ENCODE measurements around the gene ELFN1.
A peak's percentile ranks its signal among the peaks of the same experiment; 100 is the strongest.

The ELFN1 gene

GRCh38 chr7:1748076-1748838 is 78.2 kb downstream of the ELFN1 start:
- ATAC-seq (ENCODE audit: low read depth) (peak; percentile 38), DNase-seq (ENCODE audit: low spot score in 2 of 2) (no peak)
- Mint-ChIP-seq H3K27ac (no peak overlapping the region), H3K4me1 (peaks cover 10% of the 10 kb centered on the region), H3K9me3 (no peaks in the 10 kb centered on the region), H3K4me3 (no peak overlapping the region), H3K27me3 (peaks cover 7% of the 10 kb centered on the region), H3K36me3 (no peaks in the 10 kb centered on the region)

- DNase-seq (ENCODE audit: low spot score in 2 of 2) (no peak), ATAC-seq (ENCODE audit: low read depth) (no peak)
- no peaks in the 10 kb centered on the region for H3K9me3 Mint-ChIP-seq
- peaks cover 10% of the 10 kb centered on the region for H3K27me3 Mint-ChIP-seq
- peaks cover 13% of the 10 kb centered on the region for H3K4me1 Mint-ChIP-seq
- H3K27ac Mint-ChIP-seq: no peak overlapping the region
- H3K4me3 Mint-ChIP-seq: no peak overlapping the region
- H3K36me3 Mint-ChIP-seq: peaks cover 1% of the 10 kb centered on the region
Observed at GRCh38 chr7:1748839-1749173, 78.7 kb downstream of the ELFN1 start.

- DNase-seq (ENCODE audit: low spot score in 2 of 2): no peak
- Mint-ChIP-seq H3K9me3 (no peaks in the 10 kb centered on the region), H3K4me1 (peaks cover 13% of the 10 kb centered on the region), H3K27me3 (peaks cover 10% of the 10 kb centered on the region), H3K27ac (no peak overlapping the region), H3K36me3 (peaks cover 1% of the 10 kb centered on the region), H3K4me3 (no peak overlapping the region)
- no peak for ATAC-seq (ENCODE audit: low read depth)
Observed at GRCh38 chr7:1749351-1749863, 79.3 kb downstream of the ELFN1 start.

- Mint-ChIP-seq H3K27me3 (peaks cover 10% of the 10 kb centered on the region), H3K4me1 (peaks cover 17% of the 10 kb centered on the region), H3K27ac (no peak overlapping the region), H3K9me3 (peaks cover 2% of the 10 kb centered on the region), H3K4me3 (no peak overlapping the region), H3K36me3 (peaks cover 1% of the 10 kb centered on the region)
- DNase-seq (ENCODE audit: low spot score in 2 of 2) (no peak), ATAC-seq (ENCODE audit: low read depth) (no peak)
Observed at GRCh38 chr7:1749864-1750466, 79.9 kb downstream of the ELFN1 start.

- peaks cover 17% of the 10 kb centered on the region for H3K4me1 Mint-ChIP-seq
- ATAC-seq (ENCODE audit: low read depth) (no peak), DNase-seq (ENCODE audit: low spot score in 2 of 2) (no peak)
- H3K9me3 Mint-ChIP-seq: peaks cover 2% of the 10 kb centered on the region
- peaks cover 10% of the 10 kb centered on the region for H3K27me3 Mint-ChIP-seq
- peaks cover 1% of the 10 kb centered on the region for H3K36me3 Mint-ChIP-seq
- H3K27ac Mint-ChIP-seq: no peak overlapping the region
- no peak overlapping the region for H3K4me3 Mint-ChIP-seq
Observed at GRCh38 chr7:1750541-1751021, 80.5 kb downstream of the ELFN1 start.

- no peak for ATAC-seq (ENCODE audit: low read depth)
- peaks cover 18% of the 10 kb centered on the region for H3K27me3 Mint-ChIP-seq
- H3K36me3 Mint-ChIP-seq: peaks cover 1% of the 10 kb centered on the region
- peaks cover 2% of the 10 kb centered on the region for H3K9me3 Mint-ChIP-seq
- no peak for DNase-seq (ENCODE audit: low spot score in 2 of 2)
- H3K27ac Mint-ChIP-seq: no peak overlapping the region
- H3K4me1 Mint-ChIP-seq: peaks cover 27% of the 10 kb centered on the region
- H3K4me3 Mint-ChIP-seq: no peak overlapping the region
Observed at GRCh38 chr7:1752111-1752510, 82.0 kb downstream of the ELFN1 start.

- peaks cover 2% of the 10 kb centered on the region for H3K9me3 Mint-ChIP-seq
- H3K27ac Mint-ChIP-seq: peak overlapping the region; percentile 18
- H3K4me1 Mint-ChIP-seq: peaks cover 25% of the 10 kb centered on the region
- H3K36me3 Mint-ChIP-seq: peaks cover 1% of the 10 kb centered on the region
- H3K4me3 Mint-ChIP-seq: peak overlapping the region; percentile 78
- H3K27me3 Mint-ChIP-seq: peaks cover 16% of the 10 kb centered on the region
- DNase-seq (ENCODE audit: low spot score in 2 of 2) (peak in 1 of 2 donors; percentile 39), ATAC-seq (ENCODE audit: low read depth) (peak; percentile 57)
Observed at GRCh38 chr7:1752771-1753563, 82.9 kb downstream of the ELFN1 start.

GRCh38 chr7:1753564-1753867 is 83.4 kb downstream of the ELFN1 start:
- Mint-ChIP-seq H3K27ac (peak overlapping the region; percentile 18), H3K36me3 (peaks cover 4% of the 10 kb centered on the region), H3K4me1 (peaks cover 21% of the 10 kb centered on the region), H3K9me3 (peaks cover 2% of the 10 kb centered on the region), H3K27me3 (peaks cover 17% of the 10 kb centered on the region), H3K4me3 (peak overlapping the region; percentile 78)
- no peak for DNase-seq (ENCODE audit: low spot score in 2 of 2)
- ATAC-seq (ENCODE audit: low read depth): no peak

- Mint-ChIP-seq H3K27me3 (peaks cover 20% of the 10 kb centered on the region), H3K36me3 (peaks cover 4% of the 10 kb centered on the region), H3K9me3 (peaks cover 2% of the 10 kb centered on the region), H3K27ac (no peak overlapping the region), H3K4me1 (peaks cover 21% of the 10 kb centered on the region), H3K4me3 (no peak overlapping the region)
- ATAC-seq (ENCODE audit: low read depth) (peak; percentile 52), DNase-seq (ENCODE audit: low spot score in 2 of 2) (no peak)
Observed at GRCh38 chr7:1754345-1754908, 84.3 kb downstream of the ELFN1 start.

- Mint-ChIP-seq H3K9me3 (peaks cover 2% of the 10 kb centered on the region), H3K27ac (peak overlapping the region; percentile 45), H3K27me3 (peaks cover 20% of the 10 kb centered on the region), H3K4me3 (no peak overlapping the region), H3K4me1 (peaks cover 21% of the 10 kb centered on the region), H3K36me3 (peaks cover 4% of the 10 kb centered on the region)
- DNase-seq (ENCODE audit: low spot score in 2 of 2) (no peak), ATAC-seq (ENCODE audit: low read depth) (peak; percentile 66)
Observed at GRCh38 chr7:1755783-1756625, 85.9 kb downstream of the ELFN1 start.

- no peak overlapping the region for H3K27ac Mint-ChIP-seq
- H3K4me3 Mint-ChIP-seq: no peak overlapping the region
- peaks cover 21% of the 10 kb centered on the region for H3K4me1 Mint-ChIP-seq
- peaks cover 6% of the 10 kb centered on the region for H3K9me3 Mint-ChIP-seq
- peaks cover 20% of the 10 kb centered on the region for H3K27me3 Mint-ChIP-seq
- ATAC-seq (ENCODE audit: low read depth) (no peak), DNase-seq (ENCODE audit: low spot score in 2 of 2) (no peak)
- peaks cover 4% of the 10 kb centered on the region for H3K36me3 Mint-ChIP-seq
Observed at GRCh38 chr7:1757601-1758000, 87.5 kb downstream of the ELFN1 start.

- peaks cover 6% of the 10 kb centered on the region for H3K9me3 Mint-ChIP-seq
- no peak for DNase-seq (ENCODE audit: low spot score in 2 of 2)
- H3K4me3 Mint-ChIP-seq: no peak overlapping the region
- H3K27ac Mint-ChIP-seq: no peak overlapping the region
- H3K27me3 Mint-ChIP-seq: peaks cover 20% of the 10 kb centered on the region
- peak; percentile 23 for ATAC-seq (ENCODE audit: low read depth)
- peaks cover 4% of the 10 kb centered on the region for H3K36me3 Mint-ChIP-seq
- peaks cover 17% of the 10 kb centered on the region for H3K4me1 Mint-ChIP-seq
Observed at GRCh38 chr7:1758028-1758858, 88.2 kb downstream of the ELFN1 start.
